ENCODE measurements around the gene PRKG1.

PRKG1 gene

GRCh38 chr10:52063159-52063558 lies 988.9 kb downstream of the PRKG1 start:
- H3K9me3 Mint-ChIP-seq: no peaks in the 10 kb centered on the region
- no peak overlapping the region for H3K4me3 Mint-ChIP-seq
- no peak overlapping the region for H3K27ac Mint-ChIP-seq
- DNase-seq (no peak), ATAC-seq (no peak)
- no peaks in the 10 kb centered on the region for H3K4me1 Mint-ChIP-seq
- no peaks in the 10 kb centered on the region for H3K27me3 Mint-ChIP-seq

GRCh38 chr10:52064084-52064845 lies 990.0 kb downstream of the PRKG1 start:
- Mint-ChIP-seq H3K9me3 (peaks cover 0 to 6% of the 10 kb centered on the region in 2 donors), H3K4me1 (no peaks in the 10 kb centered on the region), H3K27ac (no peak overlapping the region), H3K27me3 (no peaks in the 10 kb centered on the region), H3K4me3 (no peak overlapping the region)
- peak; percentile 39 for ATAC-seq
- DNase-seq: no peak

GRCh38 chr10:52066383-52066782 lies 992.1 kb downstream of the PRKG1 start:
- ATAC-seq: no peak
- no peaks in the 10 kb centered on the region for H3K27me3 Mint-ChIP-seq
- H3K4me1 Mint-ChIP-seq: no peaks in the 10 kb centered on the region
- H3K9me3 Mint-ChIP-seq: peaks cover 0 to 6% of the 10 kb centered on the region in 2 donors
- H3K4me3 Mint-ChIP-seq: no peak overlapping the region
- no peak overlapping the region for H3K27ac Mint-ChIP-seq
- DNase-seq: no peak

GRCh38 chr10:52068485-52068884 lies 994.2 kb downstream of the PRKG1 start:
- Mint-ChIP-seq H3K27me3 (no peaks in the 10 kb centered on the region), H3K27ac (no peak overlapping the region), H3K4me3 (no peak overlapping the region), H3K4me1 (no peaks in the 10 kb centered on the region), H3K9me3 (peaks cover 0 to 6% of the 10 kb centered on the region in 2 donors)
- ATAC-seq (no peak), DNase-seq (no peak)

GRCh38 chr10:52071814-52072213 lies 997.5 kb downstream of the PRKG1 start:
- DNase-seq (no peak), ATAC-seq (no peak)
- Mint-ChIP-seq H3K4me3 (no peak overlapping the region), H3K9me3 (peaks cover 0 to 6% of the 10 kb centered on the region in 2 donors), H3K4me1 (no peaks in the 10 kb centered on the region), H3K27me3 (no peaks in the 10 kb centered on the region), H3K27ac (no peak overlapping the region)

GRCh38 chr10:52074505-52075026 lies 1000.3 kb downstream of the PRKG1 start:
- Mint-ChIP-seq H3K4me1 (no peaks in the 10 kb centered on the region), H3K27me3 (no peaks in the 10 kb centered on the region), H3K4me3 (no peak overlapping the region), H3K9me3 (no peaks in the 10 kb centered on the region), H3K27ac (no peak overlapping the region)
- ATAC-seq: no peak
- no peak for DNase-seq

- no peaks in the 10 kb centered on the region for H3K9me3 Mint-ChIP-seq
- H3K27ac Mint-ChIP-seq: no peak overlapping the region
- no peaks in the 10 kb centered on the region for H3K4me1 Mint-ChIP-seq
- no peak for DNase-seq
- no peak overlapping the region for H3K4me3 Mint-ChIP-seq
- ATAC-seq: no peak
- no peaks in the 10 kb centered on the region for H3K27me3 Mint-ChIP-seq
These were observed 1003.5 kb downstream of the PRKG1 start for GRCh38 chr10:52077814-52078213.

GRCh38 chr10:52078397-52078937 lies 1004.2 kb downstream of the PRKG1 start:
- no peak overlapping the region for H3K27ac Mint-ChIP-seq
- no peaks in the 10 kb centered on the region for H3K9me3 Mint-ChIP-seq
- no peaks in the 10 kb centered on the region for H3K4me1 Mint-ChIP-seq
- ATAC-seq: no peak
- no peak for DNase-seq
- no peaks in the 10 kb centered on the region for H3K27me3 Mint-ChIP-seq
- H3K4me3 Mint-ChIP-seq: no peak overlapping the region

GRCh38 chr10:52082307-52082706 lies 1008.0 kb downstream of the PRKG1 start:
- ATAC-seq: no peak
- Mint-ChIP-seq H3K9me3 (no peaks in the 10 kb centered on the region), H3K4me3 (no peak overlapping the region), H3K27ac (no peak overlapping the region), H3K4me1 (no peaks in the 10 kb centered on the region), H3K27me3 (no peaks in the 10 kb centered on the region)
- DNase-seq: no peak

GRCh38 chr10:52083422-52083821 lies 1009.1 kb downstream of the PRKG1 start:
- no peak for ATAC-seq
- no peak overlapping the region for H3K27ac Mint-ChIP-seq
- DNase-seq: no peak
- H3K9me3 Mint-ChIP-seq: no peaks in the 10 kb centered on the region
- no peak overlapping the region for H3K4me3 Mint-ChIP-seq
- no peaks in the 10 kb centered on the region for H3K27me3 Mint-ChIP-seq
- no peaks in the 10 kb centered on the region for H3K4me1 Mint-ChIP-seq

- Mint-ChIP-seq H3K9me3 (no peaks in the 10 kb centered on the region), H3K4me3 (no peak overlapping the region), H3K27me3 (no peaks in the 10 kb centered on the region), H3K27ac (no peak overlapping the region), H3K4me1 (no peaks in the 10 kb centered on the region)
- ATAC-seq (no peak), DNase-seq (no peak)
These were observed 1018.1 kb downstream of the PRKG1 start for GRCh38 chr10:52092390-52092789.

- H3K4me3 Mint-ChIP-seq: no peak overlapping the region
- H3K9me3 Mint-ChIP-seq: no peaks in the 10 kb centered on the region
- ATAC-seq: no peak
- no peak overlapping the region for H3K27ac Mint-ChIP-seq
- DNase-seq: no peak
- no peaks in the 10 kb centered on the region for H3K27me3 Mint-ChIP-seq
- no peaks in the 10 kb centered on the region for H3K4me1 Mint-ChIP-seq
These were observed 1023.8 kb downstream of the PRKG1 start for GRCh38 chr10:52098130-52098529.

- Mint-ChIP-seq H3K4me1 (no peaks in the 10 kb centered on the region), H3K4me3 (no peak overlapping the region), H3K9me3 (no peaks in the 10 kb centered on the region), H3K27me3 (no peaks in the 10 kb centered on the region), H3K27ac (no peak overlapping the region)
- DNase-seq: no peak
- no peak for ATAC-seq
These were observed 1024.8 kb downstream of the PRKG1 start for GRCh38 chr10:52099026-52099600.

- Mint-ChIP-seq H3K4me1 (no peaks in the 10 kb centered on the region), H3K9me3 (no peaks in the 10 kb centered on the region), H3K27ac (no peak overlapping the region), H3K27me3 (no peaks in the 10 kb centered on the region), H3K4me3 (no peak overlapping the region)
- no peak for DNase-seq
- ATAC-seq: no peak
These were observed 1025.8 kb downstream of the PRKG1 start for GRCh38 chr10:52100011-52100547.

GRCh38 chr10:52105301-52105700 lies 1031.0 kb downstream of the PRKG1 start:
- H3K4me3 Mint-ChIP-seq: no peak overlapping the region

GRCh38 chr10:52106011-52106410 lies 1031.7 kb downstream of the PRKG1 start:
- H3K9me3 Mint-ChIP-seq: no peaks in the 10 kb centered on the region

More at GRCh38 chr10:52105301-52105700, 1031.0 kb downstream of the PRKG1 start:
- ATAC-seq (no peak), DNase-seq (no peak)
- Mint-ChIP-seq H3K4me1 (no peaks in the 10 kb centered on the region), H3K27ac (no peak overlapping the region), H3K9me3 (no peaks in the 10 kb centered on the region), H3K27me3 (no peaks in the 10 kb centered on the region)

More at GRCh38 chr10:52106011-52106410, 1031.7 kb downstream of the PRKG1 start:
- no peaks in the 10 kb centered on the region for H3K4me1 Mint-ChIP-seq
- no peak for DNase-seq
- no peak for ATAC-seq
- H3K27me3 Mint-ChIP-seq: no peaks in the 10 kb centered on the region
- no peak overlapping the region for H3K27ac Mint-ChIP-seq
- H3K4me3 Mint-ChIP-seq: no peak overlapping the region

Measured in stimulated activated naive CD8-positive, alpha-beta T cell treated with anti-CD3 and anti-CD28 coated beads, Interleukin-15, amount 100 ng/mL, for 72 hours (primary cell).